ENCODE data around the gene COX6A1. TPM values are rescaled to one million over a fixed set of nuclear protein-coding genes. Genes with fewer than 3 reads are reported as not detected.
A peak's percentile ranks its signal among the peaks of the same experiment; 100 is the strongest.

COX6A1 gene
- total RNA-seq, result 100 to 1,000 TPM; 396 to 406 TPM

DNA sequence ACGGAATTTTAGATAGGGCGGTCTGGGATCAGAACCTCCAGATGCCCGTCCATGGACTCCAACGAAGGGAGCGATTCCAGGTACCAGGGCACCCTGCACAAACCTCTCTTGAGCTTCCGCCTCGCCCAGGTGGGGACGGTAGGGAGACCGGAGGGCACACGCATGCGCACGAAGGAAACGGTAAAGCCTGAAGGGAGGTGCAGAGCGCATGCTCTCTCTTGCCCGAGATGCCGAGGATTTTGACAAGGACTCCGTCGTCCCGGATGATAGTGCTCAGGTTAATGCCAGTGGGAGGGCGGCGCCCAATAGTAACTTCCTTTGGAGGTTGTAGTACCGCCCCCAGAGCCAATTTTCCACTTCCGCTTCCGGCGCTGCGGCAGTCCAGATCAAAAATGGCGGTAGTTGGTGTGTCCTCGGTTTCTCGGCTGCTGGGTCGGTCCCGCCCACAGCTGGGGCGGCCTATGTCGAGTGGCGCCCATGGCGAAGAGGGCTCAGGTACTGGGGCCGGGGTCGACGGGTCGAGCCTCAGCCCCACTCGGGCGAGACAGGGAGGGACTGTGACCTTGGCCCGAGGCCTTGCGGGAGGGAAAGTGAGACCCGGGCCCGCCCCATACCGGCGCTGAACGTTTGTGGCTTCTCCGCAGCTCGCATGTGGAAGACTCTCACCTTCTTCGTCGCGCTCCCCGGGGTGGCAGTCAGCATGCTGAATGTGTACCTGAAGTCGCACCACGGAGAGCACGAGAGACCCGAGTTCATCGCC lies at the start of gene COX6A1:
Gene COX6A1 (plus strand): TSS at position 379 of the 760 bp plus-strand sequence. CDS start 14 bp downstream, at position 393.
- no peaks in the 10 kb centered on the region for H3K27me3 Mint-ChIP-seq
- POLR2A ChIA-PET, result interaction anchor here (0.7 to 2.3 kb wide), 8 partner anchors 9 to 213 kb away, joined by 3 to 18 read pairs (median 3); partner anchors contain the start of genes COQ5 and SRSF9
- H3K27ac Mint-ChIP-seq, result peak within 1 kb of the TSS; percentile 96
- H3K4me3 Mint-ChIP-seq, result peak within 1 kb of the TSS; percentile 85
- ATAC-seq (peak; percentile 96), DNase-seq (peak; percentile 99)
- peaks cover 24% of the 10 kb centered on the region for H3K36me3 Mint-ChIP-seq (ENCODE audit: low read depth)
- peaks cover 29% of the 10 kb centered on the region for H3K4me1 Mint-ChIP-seq (ENCODE audit: low read depth)
- intact Hi-C loops (cut with micrococcal nuclease), result no loop called here
- CTCF ChIA-PET, result interaction anchor here (1.0 to 1.5 kb wide), 9 partner anchors 7 to 211 kb away, joined by 3 to 6 read pairs (median 3); no protein-coding TSS in a partner anchor
- no peaks in the 10 kb centered on the region for H3K9me3 Mint-ChIP-seq
- no peak for TF ChIP-seq CTCF (IDR thresholded peaks at IDR 0.05)

DNA sequence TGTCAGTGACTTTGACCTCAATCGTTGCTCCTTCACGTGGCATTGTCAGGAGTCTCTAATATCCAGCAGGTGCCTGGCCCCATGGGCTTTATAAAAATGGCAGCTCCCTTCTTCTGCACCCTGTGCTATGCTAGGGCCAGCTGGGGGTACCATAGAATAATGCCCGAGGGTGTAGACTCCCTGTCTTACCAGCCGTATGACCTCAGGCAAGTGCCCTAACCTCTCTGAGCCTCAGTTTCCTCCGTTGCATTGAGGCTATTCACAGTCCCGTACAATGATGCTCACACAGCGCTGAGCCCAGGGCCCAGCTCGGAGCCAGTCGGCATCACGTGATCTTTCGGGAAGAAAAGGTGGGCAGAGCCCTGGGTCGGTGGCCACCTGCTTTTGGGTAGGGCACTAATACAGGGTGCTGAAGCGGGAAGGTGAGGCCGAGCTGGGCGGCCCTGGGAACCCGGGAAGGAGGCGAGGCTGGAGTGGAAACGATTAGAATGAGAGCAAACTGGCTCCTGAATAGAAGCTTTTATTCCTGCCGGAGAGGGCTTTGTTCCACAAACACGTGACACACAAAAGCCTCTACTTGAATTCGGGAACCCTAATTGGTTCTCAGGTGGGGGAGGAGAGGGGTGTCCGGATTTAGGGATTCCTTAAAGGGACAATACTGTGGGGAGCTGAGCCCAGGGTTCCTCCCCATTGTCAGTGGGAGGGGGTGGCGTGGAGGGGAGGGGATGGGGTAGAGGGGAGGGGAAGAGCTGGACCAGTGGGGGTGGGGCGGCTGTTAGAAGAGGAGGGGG lies 49.0 kb upstream of the COX6A1 start:
- no peak for TF ChIP-seq CTCF (IDR thresholded peaks at IDR 0.05)
- ChIA-PET POLR2A (no interaction called here), CTCF (interaction anchor here (1.4 kb wide), 1 partner anchor 32 kb away, joined by 6 read pairs; no protein-coding TSS in a partner anchor)
- intact Hi-C loops (cut with micrococcal nuclease), result no loop called here
- Mint-ChIP-seq H3K4me3 (no peak overlapping the region), H3K9me3 (no peaks in the 10 kb centered on the region), H3K4me1 (ENCODE audit: low read depth) (peaks cover 2% of the 10 kb centered on the region), H3K27ac (no peak overlapping the region), H3K36me3 (ENCODE audit: low read depth) (no peaks in the 10 kb centered on the region), H3K27me3 (peaks cover 26% of the 10 kb centered on the region)
- ATAC-seq (no peak), DNase-seq (no peak)

DNA sequence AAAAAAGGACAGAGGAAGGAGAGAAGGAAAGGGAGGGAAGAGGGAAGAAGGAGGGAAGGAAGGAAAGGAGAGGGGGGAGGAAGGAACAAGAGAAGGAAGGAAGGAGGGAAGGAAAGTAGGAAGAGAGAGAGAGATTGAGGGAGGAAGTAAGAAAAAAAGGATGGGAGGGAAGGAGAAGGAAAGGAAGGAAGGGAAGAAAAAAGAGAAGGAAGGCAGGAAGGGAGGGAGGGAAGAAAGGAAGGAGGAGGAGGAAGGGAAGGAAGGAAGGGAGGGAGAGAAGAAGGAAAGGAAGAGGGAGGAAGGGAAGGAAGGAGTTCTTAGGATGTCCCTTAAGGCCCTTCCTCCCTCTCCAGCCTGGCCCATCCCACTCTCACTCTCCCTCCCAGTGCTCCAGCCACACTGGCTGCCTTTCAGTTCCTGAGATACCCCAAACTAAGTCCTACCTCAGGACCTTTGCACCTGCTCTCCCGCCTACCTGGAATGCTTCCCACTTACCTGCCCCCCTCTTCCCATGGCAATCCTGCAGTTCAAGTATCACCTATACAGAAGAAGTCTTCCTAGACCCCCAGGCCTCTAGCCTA lies 47.3 kb upstream of the COX6A1 start:
- no peaks in the 10 kb centered on the region for H3K36me3 Mint-ChIP-seq (ENCODE audit: low read depth)
- no peak overlapping the region for H3K27ac Mint-ChIP-seq
- ChIA-PET CTCF (interaction anchor here (0.8 kb wide), 1 partner anchor 24 kb away, joined by 3 read pairs; no protein-coding TSS in a partner anchor), POLR2A (no interaction called here)
- no peak for TF ChIP-seq CTCF (IDR thresholded peaks at IDR 0.05)
- intact Hi-C loops (cut with micrococcal nuclease), result no loop called here
- no peak overlapping the region for H3K4me3 Mint-ChIP-seq
- DNase-seq, result no peak
- peaks cover 2% of the 10 kb centered on the region for H3K4me1 Mint-ChIP-seq (ENCODE audit: low read depth)
- no peaks in the 10 kb centered on the region for H3K9me3 Mint-ChIP-seq
- peaks cover 27% of the 10 kb centered on the region for H3K27me3 Mint-ChIP-seq
- no peak for ATAC-seq

DNA sequence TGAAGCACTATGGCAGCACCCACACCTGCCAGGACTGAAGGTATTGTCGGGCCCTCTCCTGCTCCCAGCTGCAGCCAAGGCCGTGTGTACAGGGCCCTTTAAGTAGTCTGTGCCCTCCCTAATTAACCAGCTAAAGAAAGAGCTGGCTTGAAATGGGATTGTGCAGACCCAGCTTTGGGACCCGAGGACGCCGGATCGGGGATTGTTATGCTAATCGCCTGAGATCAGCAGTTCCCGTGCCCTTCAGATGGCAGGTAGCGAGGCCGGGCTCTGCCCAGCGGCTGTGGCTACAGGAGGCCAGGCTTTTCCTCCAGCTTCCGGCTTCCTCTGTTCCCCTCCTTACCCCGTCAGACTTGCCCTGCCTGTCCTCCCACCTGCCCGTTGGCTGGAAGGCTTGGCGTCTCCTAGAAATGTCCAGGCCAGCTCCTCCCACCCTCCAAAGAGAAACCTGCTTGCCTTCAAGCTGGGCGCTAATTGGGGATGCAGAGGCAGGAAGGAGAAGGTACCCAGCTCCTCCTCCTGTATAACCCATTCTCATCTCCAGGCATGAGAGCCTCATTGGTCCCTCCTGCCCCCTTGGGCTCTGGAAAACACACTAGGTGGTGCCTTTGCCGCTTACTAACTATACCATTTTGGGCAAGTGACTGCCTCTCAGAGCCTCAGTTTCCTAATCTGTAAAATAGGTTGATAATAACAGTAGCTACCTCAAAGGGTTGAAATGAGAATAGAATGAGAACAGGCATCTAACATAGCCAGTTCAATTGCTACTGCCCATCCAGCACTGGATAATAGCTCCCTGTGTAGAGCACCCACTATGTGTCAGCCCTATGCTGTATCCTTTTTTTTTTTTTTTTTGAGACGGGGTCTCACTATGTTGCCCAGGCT lies 43.2 kb upstream of the COX6A1 start:
- ChIA-PET POLR2A (no interaction called here), CTCF (interaction anchor here (0.7 to 1.9 kb wide), 3 partner anchors 13 to 38 kb away, joined by 3 to 5 read pairs (median 4); no protein-coding TSS in a partner anchor)
- TF ChIP-seq CTCF (IDR thresholded peaks at IDR 0.05), result no peak
- no peak for DNase-seq
- Mint-ChIP-seq H3K4me3 (no peak overlapping the region), H3K36me3 (ENCODE audit: low read depth) (no peaks in the 10 kb centered on the region), H3K4me1 (ENCODE audit: low read depth) (peaks cover 3% of the 10 kb centered on the region), H3K27me3 (peaks cover 22% of the 10 kb centered on the region), H3K27ac (no peak overlapping the region), H3K9me3 (no peaks in the 10 kb centered on the region)
- no peak for ATAC-seq
- intact Hi-C loops (cut with micrococcal nuclease), result no loop called here
